HG02588 (cell line): ENCODE measurements around the gene CTSE.

Experiments
- ATAC-seq: cut with Tn5 transposase; IDR thresholded peaks from one replicate; pipeline ENCODE4 v1.9.1; 2021; ENCODE audit warnings: mild to moderate bottlenecking, moderate library complexity; ENCODE audit not compliant: unreplicated experiment

The CTSE gene

GRCh38 chr1:205994346-205994745 lies 29.3 kb downstream of the CTSE start:
- no peak for ATAC-seq

- no peak for ATAC-seq
Observed at GRCh38 chr1:205993068-205993467, 30.6 kb downstream of the CTSE start.

GRCh38 chr1:205992218-205992882 lies 31.3 kb downstream of the CTSE start:
- ATAC-seq: no peak

- no peak for ATAC-seq
Observed at GRCh38 chr1:205991237-205991636, 32.5 kb downstream of the CTSE start.

- no peak for ATAC-seq
Observed at GRCh38 chr1:205990226-205990625, 33.5 kb downstream of the CTSE start.

GRCh38 chr1:205989786-205990185 lies 33.9 kb downstream of the CTSE start:
- ATAC-seq: no peak

- ATAC-seq: no peak
Observed at GRCh38 chr1:205988585-205988995, 35.1 kb downstream of the CTSE start.

GRCh38 chr1:205986861-205987260 lies 36.8 kb downstream of the CTSE start:
- no peak for ATAC-seq

- no peak for ATAC-seq
Observed at GRCh38 chr1:205986292-205986691, 37.4 kb downstream of the CTSE start.

GRCh38 chr1:205985330-205986005 lies 38.2 kb downstream of the CTSE start:
- ATAC-seq: no peak

- ATAC-seq: no peak
Observed at GRCh38 chr1:205983925-205984725, 39.6 kb downstream of the CTSE start.

GRCh38 chr1:205981257-205981656 lies 42.4 kb downstream of the CTSE start:
- no peak for ATAC-seq

- no peak for ATAC-seq
Observed at GRCh38 chr1:205980237-205980870, 43.3 kb downstream of the CTSE start.

GRCh38 chr1:205979301-205979700 lies 44.4 kb downstream of the CTSE start:
- ATAC-seq: no peak

- no peak for ATAC-seq
Observed at GRCh38 chr1:205978676-205979075, 45.0 kb downstream of the CTSE start.

- ATAC-seq: no peak
Observed at GRCh38 chr1:205977402-205978014, 46.2 kb downstream of the CTSE start.

- ATAC-seq: no peak
Observed at GRCh38 chr1:205976708-205977401, 46.8 kb downstream of the CTSE start.

GRCh38 chr1:205976036-205976435 lies 47.7 kb downstream of the CTSE start:
- no peak for ATAC-seq

GRCh38 chr1:205975387-205975998 lies 48.2 kb downstream of the CTSE start:
- no peak for ATAC-seq

- no peak for ATAC-seq
Observed at GRCh38 chr1:205974712-205975111, 49.0 kb downstream of the CTSE start.
